ENCODE measurements around the gene NAV2. TPM values are rescaled to one million over a fixed set of nuclear protein-coding genes. Genes with fewer than 3 reads are reported as not detected.

Gene NAV2
- total RNA-seq, 1 experiment from 2014 or later = 22.7 TPM

- POLR2A ChIA-PET = no interaction called here
- ATAC-seq (peak; percentile 67), DNase-seq (ENCODE audit: low read depth, low spot score) (no peak)
- TF ChIP-seq POLR2AphosphoS5 (IDR thresholded peaks at IDR 0.05; ENCODE audit: low read depth, low read length) (no peak), TCF7L2 (IDR thresholded peaks at IDR 0.05; ENCODE audit: low read depth, low read length) (no peak), SIN3A (IDR thresholded peaks at IDR 0.05; ENCODE audit: borderline replicate concordance, insufficient read depth, low read depth, low read length) (no peak)
- TF ChIP-seq, protein P1, sequence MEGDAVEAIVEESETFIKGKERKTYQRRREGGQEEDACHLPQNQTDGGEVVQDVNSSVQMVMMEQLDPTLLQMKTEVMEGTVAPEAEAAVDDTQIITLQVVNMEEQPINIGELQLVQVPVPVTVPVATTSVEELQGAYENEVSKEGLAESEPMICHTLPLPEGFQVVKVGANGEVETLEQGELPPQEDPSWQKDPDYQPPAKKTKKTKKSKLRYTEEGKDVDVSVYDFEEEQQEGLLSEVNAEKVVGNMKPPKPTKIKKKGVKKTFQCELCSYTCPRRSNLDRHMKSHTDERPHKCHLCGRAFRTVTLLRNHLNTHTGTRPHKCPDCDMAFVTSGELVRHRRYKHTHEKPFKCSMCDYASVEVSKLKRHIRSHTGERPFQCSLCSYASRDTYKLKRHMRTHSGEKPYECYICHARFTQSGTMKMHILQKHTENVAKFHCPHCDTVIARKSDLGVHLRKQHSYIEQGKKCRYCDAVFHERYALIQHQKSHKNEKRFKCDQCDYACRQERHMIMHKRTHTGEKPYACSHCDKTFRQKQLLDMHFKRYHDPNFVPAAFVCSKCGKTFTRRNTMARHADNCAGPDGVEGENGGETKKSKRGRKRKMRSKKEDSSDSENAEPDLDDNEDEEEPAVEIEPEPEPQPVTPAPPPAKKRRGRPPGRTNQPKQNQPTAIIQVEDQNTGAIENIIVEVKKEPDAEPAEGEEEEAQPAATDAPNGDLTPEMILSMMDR (IDR thresholded peaks at IDR 0.05) = no peak
- TF ChIP-seq, protein P2, sequence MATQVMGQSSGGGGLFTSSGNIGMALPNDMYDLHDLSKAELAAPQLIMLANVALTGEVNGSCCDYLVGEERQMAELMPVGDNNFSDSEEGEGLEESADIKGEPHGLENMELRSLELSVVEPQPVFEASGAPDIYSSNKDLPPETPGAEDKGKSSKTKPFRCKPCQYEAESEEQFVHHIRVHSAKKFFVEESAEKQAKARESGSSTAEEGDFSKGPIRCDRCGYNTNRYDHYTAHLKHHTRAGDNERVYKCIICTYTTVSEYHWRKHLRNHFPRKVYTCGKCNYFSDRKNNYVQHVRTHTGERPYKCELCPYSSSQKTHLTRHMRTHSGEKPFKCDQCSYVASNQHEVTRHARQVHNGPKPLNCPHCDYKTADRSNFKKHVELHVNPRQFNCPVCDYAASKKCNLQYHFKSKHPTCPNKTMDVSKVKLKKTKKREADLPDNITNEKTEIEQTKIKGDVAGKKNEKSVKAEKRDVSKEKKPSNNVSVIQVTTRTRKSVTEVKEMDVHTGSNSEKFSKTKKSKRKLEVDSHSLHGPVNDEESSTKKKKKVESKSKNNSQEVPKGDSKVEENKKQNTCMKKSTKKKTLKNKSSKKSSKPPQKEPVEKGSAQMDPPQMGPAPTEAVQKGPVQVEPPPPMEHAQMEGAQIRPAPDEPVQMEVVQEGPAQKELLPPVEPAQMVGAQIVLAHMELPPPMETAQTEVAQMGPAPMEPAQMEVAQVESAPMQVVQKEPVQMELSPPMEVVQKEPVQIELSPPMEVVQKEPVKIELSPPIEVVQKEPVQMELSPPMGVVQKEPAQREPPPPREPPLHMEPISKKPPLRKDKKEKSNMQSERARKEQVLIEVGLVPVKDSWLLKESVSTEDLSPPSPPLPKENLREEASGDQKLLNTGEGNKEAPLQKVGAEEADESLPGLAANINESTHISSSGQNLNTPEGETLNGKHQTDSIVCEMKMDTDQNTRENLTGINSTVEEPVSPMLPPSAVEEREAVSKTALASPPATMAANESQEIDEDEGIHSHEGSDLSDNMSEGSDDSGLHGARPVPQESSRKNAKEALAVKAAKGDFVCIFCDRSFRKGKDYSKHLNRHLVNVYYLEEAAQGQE (IDR thresholded peaks at IDR 0.05; ENCODE audit: insufficient read depth in 1 of 2, low read depth in 2 of 2, low read length in 1 of 2) = no peak
- Histone ChIP-seq H3K27me3 (ENCODE audit: control insufficient read depth, insufficient read depth, low read length) (no peaks in the 10 kb centered on the region), H3K27ac (ENCODE audit: low read length) (no peak overlapping the region), H3K4me1 (ENCODE audit: control insufficient read depth, insufficient read depth, low read length) (0 out of 2 replicates have a peak, but pooled peaks cover 3% of the 10 kb centered on the region), H3K9me3 (ENCODE audit: control insufficient read depth, insufficient read depth, low read depth, low read length) (no peaks in the 10 kb centered on the region), H3K36me3 (ENCODE audit: control insufficient read depth, insufficient read depth, low read length) (no peaks in the 10 kb centered on the region), H3K4me3 (ENCODE audit: low read depth in 2 of 2, low read length in 2 of 2) (no peak overlapping the region)
- in situ Hi-C loops (cut with HindIII; ENCODE audit: low pct_unique_long_range_greater_than_20kb, low sequenced_read_pairs) (no loop called here), intact Hi-C loops (cut with micrococcal nuclease; ENCODE audit: unreplicated experiment) (loop anchor here (10.0 kb wide), 1 partner anchor 236 kb away; no protein-coding TSS in a partner anchor)
- BruUV-seq (replicated peaks) = no TSS peak
- CTCF ChIA-PET = interaction anchor here (1.1 kb wide), 1 partner anchor 236 kb away, joined by 3 read pairs; no protein-coding TSS in a partner anchor
These were observed 88.3 kb downstream of the NAV2 start for GRCh38 chr11:19800714-19801519.

DNA sequence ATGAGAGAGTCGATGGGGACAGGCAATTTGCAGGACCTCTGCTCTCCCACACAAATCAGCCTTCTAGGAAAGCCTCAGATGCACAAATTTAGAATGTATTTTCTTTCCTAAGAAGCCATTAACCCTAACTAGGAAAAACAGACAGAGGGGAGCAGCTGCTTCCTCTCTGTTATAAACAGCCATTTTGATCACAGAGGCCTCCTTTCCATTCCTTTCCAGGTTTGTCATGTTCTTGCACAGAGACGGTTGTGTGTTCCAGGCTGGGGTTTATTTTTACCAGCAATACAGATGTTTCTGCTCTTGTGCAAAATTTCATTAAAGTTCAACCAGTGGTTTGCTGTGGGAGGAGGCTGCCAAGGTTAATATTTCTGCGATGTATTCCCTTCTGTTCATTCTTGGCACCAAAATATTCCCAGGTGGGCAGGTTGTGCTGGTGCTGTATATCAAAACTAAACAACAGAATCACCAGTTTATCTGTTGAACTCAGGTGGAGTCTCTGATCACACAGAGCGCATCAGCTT is 90.2 kb downstream of the NAV2 start:
- Histone ChIP-seq H3K36me3 (ENCODE audit: control insufficient read depth, insufficient read depth, low read length) (no peaks in the 10 kb centered on the region), H3K4me3 (ENCODE audit: low read depth in 2 of 2, low read length in 2 of 2) (no peak overlapping the region), H3K27ac (ENCODE audit: low read length) (no peak overlapping the region), H3K27me3 (ENCODE audit: control insufficient read depth, insufficient read depth, low read length) (no peaks in the 10 kb centered on the region), H3K4me1 (ENCODE audit: control insufficient read depth, insufficient read depth, low read length) (0 out of 2 replicates have a peak, but pooled peaks cover 3% of the 10 kb centered on the region), H3K9me3 (ENCODE audit: control insufficient read depth, insufficient read depth, low read depth, low read length) (no peaks in the 10 kb centered on the region)
- ATAC-seq (no peak), DNase-seq (ENCODE audit: low read depth, low spot score) (no peak)
- POLR2A ChIA-PET = interaction anchor here (0.6 kb wide), 1 partner anchor 12 kb away, joined by 5 read pairs; no protein-coding TSS in a partner anchor
- no TSS peak for BruUV-seq (replicated peaks)
- TF ChIP-seq, protein P2 (IDR thresholded peaks at IDR 0.05; ENCODE audit: insufficient read depth in 1 of 2, low read depth in 2 of 2, low read length in 1 of 2) = no peak
- TF ChIP-seq POLR2AphosphoS5 (IDR thresholded peaks at IDR 0.05; ENCODE audit: low read depth, low read length) (no peak), SIN3A (IDR thresholded peaks at IDR 0.05; ENCODE audit: borderline replicate concordance, insufficient read depth, low read depth, low read length) (no peak), TCF7L2 (IDR thresholded peaks at IDR 0.05; ENCODE audit: low read depth, low read length) (no peak)
- TF ChIP-seq, protein P1 (IDR thresholded peaks at IDR 0.05) = no peak
- in situ Hi-C loops (cut with HindIII; ENCODE audit: low pct_unique_long_range_greater_than_20kb, low sequenced_read_pairs) (no loop called here), intact Hi-C loops (cut with micrococcal nuclease; ENCODE audit: unreplicated experiment) (loop anchor here (10.0 kb wide), 1 partner anchor 238 kb away; no protein-coding TSS in a partner anchor)
- CTCF ChIA-PET = no interaction called here
